GM18867 (cell line): ENCODE results near the gene UGT2A3.
"Not testable (repeated sequence)": the region's sequence is repeated elsewhere in the genome, so short reads cannot be mapped to it uniquely, and the experiment has no call there.

ENCODE experiments used
- ATAC-seq: cut with Tn5 transposase; IDR thresholded peaks from one replicate; pipeline ENCODE4 v1.9.1; 2021; ENCODE audit warnings: mild to moderate bottlenecking, moderate library complexity; ENCODE audit not compliant: unreplicated experiment

UGT2A3 gene

GRCh38 chr4:68951078-68951805 lies at the start of gene UGT2A3:
Gene UGT2A3, minus strand, starts transcription at chr4:68951804. Its CDS starts 44 bp downstream, at chr4:68951760.
- ATAC-seq: no peak

DNA sequence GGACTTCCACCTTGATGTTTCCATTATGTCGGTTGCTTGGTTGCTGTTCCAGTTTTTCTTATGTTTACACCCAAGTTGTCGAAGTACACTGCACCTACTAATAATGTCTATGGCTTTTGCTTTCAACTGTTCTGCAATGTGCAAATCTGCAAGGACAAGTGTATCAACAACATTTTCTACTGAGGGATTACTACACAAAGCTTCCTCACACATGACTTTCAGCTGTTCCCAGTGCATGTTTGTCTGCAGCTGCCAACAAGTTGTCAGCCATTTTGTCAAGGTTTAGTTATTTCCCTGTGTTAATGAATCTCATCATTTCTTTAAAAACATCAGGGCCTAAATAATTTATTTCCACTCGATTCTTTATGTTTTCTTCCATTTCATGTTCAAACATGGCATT lies 45.4 kb upstream of the UGT2A3 start:
- no peak for ATAC-seq

DNA sequence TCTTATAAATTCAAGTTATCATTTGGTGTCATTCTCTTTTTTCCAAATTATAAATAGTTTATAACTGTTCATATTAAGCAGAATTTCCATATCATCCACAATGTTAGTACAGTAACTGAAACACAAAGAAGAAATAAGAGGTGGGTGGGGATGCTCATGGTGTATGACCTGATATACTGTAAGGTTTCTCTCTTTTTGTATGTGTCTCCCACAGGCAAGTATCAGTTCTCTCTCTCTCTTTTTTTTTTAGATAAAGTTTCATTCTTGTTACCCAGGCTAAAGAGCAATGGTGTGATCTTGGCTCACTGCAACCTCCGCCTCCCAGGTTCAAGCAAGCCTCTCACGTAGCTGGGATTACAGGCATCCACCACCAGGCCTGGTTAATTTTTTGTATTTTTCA lies 43.7 kb upstream of the UGT2A3 start:
- ATAC-seq: peak; percentile 86

GRCh38 chr4:68987007-68987406 lies 35.4 kb upstream of the UGT2A3 start:
- ATAC-seq: peak; percentile 83

GRCh38 chr4:68985442-68985841 lies 33.8 kb upstream of the UGT2A3 start:
- no peak for ATAC-seq

DNA sequence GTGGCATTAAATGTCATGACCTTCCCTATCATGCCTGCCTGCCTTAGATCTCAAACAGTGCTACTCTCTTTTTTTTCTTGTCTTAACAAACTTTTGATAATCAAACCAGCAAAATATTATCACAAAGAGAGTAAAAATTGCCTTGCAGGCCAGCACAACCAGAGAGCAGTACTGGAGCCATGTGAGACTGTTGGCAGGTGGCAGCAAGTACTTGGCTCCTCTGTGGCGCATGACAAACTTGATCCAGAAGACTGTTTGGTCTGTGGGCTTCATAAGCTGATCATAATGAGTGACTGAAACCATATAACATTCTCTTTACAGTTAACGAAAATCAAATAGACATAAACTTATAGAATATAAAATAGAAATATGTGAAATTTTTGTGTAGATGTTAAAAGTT lies 33.3 kb upstream of the UGT2A3 start:
- no peak for ATAC-seq

DNA sequence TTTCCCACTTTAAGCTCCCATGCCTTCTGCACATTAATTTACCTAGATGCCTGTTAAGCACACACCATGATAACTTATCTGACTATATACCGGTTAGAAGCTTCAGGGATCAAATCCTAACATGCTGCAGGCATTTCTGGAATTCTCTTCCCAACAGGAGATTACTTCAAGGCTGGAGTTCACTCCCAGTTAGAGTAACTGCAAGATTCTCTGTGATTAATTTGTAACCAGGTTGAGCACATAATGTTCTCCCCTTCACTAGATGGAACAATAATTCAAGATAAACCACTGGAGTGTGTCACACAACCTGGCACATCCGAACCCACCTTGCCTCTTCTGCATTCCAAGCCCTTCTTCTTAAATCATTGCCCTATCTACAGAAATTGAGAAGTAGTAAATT lies 11.8 kb upstream of the UGT2A3 start:
- no peak for ATAC-seq

DNA sequence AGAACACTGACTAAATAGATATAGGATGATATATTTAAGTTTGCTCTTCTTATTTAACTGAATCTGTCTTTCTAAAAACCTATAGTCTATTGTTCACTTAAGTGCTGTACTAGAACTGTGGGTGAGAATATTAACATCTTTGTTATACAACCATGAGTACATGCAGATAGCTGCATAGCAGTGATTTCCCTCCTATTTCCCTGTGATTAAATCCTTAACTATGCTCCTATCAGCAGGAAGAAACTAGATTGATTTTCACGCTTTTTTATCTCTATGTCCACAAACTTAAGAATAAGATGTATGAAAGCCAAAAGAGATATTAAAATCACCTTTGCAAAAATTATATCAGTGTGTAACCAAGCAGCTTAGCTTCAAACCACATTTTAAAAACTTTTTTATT lies 11.3 kb upstream of the UGT2A3 start:
- no peak for ATAC-seq

- peak; percentile 63 for ATAC-seq
These were observed 8.9 kb upstream of the UGT2A3 start for GRCh38 chr4:68960294-68961163.

DNA sequence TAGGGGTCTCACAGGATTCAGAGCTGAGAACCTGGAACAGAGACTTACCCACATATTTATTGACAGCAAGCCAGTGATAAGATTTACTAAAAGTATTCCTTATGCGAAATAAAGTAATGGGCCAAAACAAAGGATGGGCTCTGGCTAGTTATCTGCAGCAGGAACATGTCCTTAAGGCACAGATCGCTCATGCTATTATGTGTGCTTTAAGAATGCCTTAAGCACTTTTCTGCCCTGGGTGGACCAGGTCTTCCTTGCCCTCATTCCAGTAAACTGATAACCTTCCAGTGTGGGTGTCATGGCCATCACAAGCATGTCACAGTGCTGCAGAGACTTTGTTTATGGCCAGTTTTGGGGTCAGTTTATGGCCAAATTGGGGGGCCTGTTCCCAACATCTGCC lies 7.5 kb upstream of the UGT2A3 start:
- not testable (repeated sequence) for ATAC-seq

GRCh38 chr4:68954126-68954525 lies 2.5 kb upstream of the UGT2A3 start:
- ATAC-seq: no peak

GRCh38 chr4:68953056-68953596 lies 1.5 kb upstream of the UGT2A3 start:
- no peak for ATAC-seq

DNA sequence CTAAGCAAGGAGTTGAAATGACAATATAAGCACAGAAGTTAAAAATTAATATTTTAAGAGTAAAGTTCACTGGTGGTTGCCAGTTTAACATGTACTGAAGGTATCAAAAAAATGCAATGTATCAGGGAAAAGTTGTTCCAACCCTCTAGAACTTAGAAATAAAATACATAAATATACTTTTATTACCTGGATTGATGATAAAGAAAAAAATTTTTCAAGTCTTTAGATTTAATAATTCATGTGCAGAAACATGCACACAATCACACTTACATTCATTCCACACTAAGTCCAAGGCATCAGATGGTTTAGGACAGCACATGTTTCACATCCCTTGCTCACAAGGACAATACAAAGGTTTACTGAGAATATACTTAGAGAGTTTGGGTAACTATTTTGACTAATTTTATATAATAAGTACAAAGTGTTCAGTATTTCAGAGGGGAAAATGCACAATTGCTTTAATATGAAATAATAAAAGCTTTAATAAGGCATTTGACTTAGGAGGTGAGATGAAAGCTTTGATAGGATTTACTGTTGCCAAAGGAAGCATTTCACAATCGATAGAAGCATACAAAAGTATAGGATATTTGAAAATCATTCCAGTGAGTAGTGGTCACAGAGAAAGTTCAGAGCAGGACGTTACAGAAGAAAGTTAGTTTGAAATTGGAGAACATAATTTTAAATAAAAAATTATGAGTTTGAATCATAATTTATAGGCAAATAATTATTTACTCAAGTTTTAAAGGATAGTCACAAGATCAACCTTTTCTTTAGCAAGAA lies 392 bp upstream of the UGT2A3 start:
- ATAC-seq: no peak

GRCh38 chr4:68950033-68950432 lies 1.6 kb downstream of the UGT2A3 start:
- ATAC-seq: no peak

GRCh38 chr4:68948985-68949384 lies 2.6 kb downstream of the UGT2A3 start:
- no peak for ATAC-seq

DNA sequence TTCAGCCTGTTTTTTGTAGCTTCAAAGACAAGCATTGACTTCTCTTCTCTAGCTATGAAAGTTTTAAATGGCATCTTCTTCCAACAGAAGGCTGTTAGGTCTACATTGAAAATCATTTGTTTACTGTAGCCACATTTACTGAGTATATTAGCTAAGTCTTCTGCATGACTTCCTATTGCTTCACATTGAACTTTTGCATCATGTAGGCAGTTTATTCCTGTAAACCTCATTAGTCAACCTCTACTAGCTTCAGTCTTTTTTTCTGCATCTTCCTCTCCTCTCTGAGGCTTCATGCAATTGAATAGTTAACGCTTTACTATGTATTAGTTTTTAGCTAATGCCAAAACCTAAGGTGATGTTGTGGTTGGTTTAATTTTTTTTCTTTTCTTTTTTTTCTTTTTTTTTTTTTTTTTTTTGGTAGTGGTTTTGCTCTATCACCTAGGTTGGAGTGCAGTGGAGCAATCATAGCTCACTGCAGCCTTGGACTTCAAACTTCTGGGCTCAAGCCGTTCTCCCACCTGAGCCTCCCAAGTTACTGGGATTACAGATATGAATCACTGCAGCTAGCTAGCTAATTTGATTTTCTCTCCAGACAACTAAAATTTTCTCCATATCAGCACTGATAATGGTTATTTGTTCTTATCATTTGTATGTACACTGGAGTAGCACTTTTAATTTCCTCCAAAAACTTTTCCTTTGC lies 3.4 kb downstream of the UGT2A3 start:
- ATAC-seq: no peak

- no peak for ATAC-seq
These were observed 22.4 kb downstream of the UGT2A3 start for GRCh38 chr4:68929076-68929737.

GRCh38 chr4:68927165-68927564 lies 24.4 kb downstream of the UGT2A3 start:
- no peak for ATAC-seq

DNA sequence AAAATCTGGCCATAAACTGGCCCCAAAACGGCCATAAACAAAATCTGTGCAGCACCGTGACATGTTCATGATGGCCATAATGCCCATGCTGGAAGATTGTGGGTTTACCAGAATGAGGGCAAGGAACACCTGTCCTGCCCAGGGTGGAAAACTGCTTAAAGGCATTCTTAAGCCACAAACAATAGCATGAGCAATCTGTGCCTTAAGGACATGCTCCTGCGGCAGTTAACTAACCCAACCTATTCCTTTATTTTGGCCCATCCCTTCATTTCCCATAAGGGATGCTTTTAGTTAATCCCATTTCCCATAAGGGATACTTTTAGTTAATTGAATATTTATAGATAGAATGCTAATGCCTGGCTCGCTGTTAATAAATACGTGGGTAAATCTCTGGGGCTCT lies 29.4 kb downstream of the UGT2A3 start:
- not testable (repeated sequence) for ATAC-seq

GRCh38 chr4:68921051-68921450 lies 30.6 kb downstream of the UGT2A3 start:
- no peak for ATAC-seq
